HEK293 (cell line): Measurements from ENCODE around the gene RBM46.

Experiments
- MYNN ChIP-seq: fragments of 450-650 bp; formaldehyde crosslinking; IDR thresholded peaks from 2 replicates; pipeline ENCODE4 v1.5.1; 2016; ENCODE audit warnings: missing biosample characterization, missing genetic modification characterization, borderline replicate concordance
- YY1 ChIP-seq: fragments of 450-650 bp; formaldehyde crosslinking; IDR thresholded peaks from 2 replicates; pipeline ENCODE4 v1.5.1; 2018; ENCODE audit warnings: missing biosample characterization, missing genetic modification characterization
- ZBTB7A ChIP-seq: fragments of 450-650 bp; formaldehyde crosslinking; IDR thresholded peaks from 2 replicates; pipeline ENCODE4 v1.5.1; 2016; ENCODE audit warnings: low read depth, missing biosample characterization, missing genetic modification characterization
- ZNF146 ChIP-seq: fragments of 450-650 bp; formaldehyde crosslinking; IDR thresholded peaks from 2 replicates; pipeline ENCODE4 v1.5.1; 2016; ENCODE audit warnings: missing biosample characterization, missing genetic modification characterization
- ZNF398 ChIP-seq: fragments of 450-650 bp; formaldehyde crosslinking; IDR thresholded peaks from 2 replicates; pipeline ENCODE4 v1.5.1; 2017; ENCODE audit warnings: missing biosample characterization, missing genetic modification characterization
- TF ChIP-seq, protein P1 (sequence below): fragments of 450-650 bp; formaldehyde crosslinking; IDR thresholded peaks from 2 replicates; pipeline ENCODE4 v1.5.1; 2016; ENCODE audit warnings: missing biosample characterization, missing genetic modification characterization

DNA sequence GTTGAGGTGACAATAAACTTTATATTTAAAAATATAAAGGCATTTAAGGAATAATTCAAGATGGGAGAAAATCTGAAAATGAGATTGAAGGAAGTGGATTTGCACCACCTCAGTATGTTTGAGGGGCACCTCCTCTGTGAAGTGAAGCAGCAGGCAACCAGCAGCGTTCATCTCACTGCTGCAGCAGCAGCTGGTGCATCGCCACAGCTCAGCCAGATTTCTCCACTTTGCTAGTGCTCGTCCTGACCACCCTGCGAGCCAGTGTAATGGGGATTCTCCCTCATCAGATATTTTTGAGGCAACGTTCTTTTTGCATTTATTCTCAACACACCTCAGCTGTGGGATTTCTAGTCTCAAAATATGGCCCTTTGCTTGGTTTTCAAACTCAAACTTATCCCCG, 23.4 kb upstream of the RBM46 start:
- TF ChIP-seq, protein P1, sequence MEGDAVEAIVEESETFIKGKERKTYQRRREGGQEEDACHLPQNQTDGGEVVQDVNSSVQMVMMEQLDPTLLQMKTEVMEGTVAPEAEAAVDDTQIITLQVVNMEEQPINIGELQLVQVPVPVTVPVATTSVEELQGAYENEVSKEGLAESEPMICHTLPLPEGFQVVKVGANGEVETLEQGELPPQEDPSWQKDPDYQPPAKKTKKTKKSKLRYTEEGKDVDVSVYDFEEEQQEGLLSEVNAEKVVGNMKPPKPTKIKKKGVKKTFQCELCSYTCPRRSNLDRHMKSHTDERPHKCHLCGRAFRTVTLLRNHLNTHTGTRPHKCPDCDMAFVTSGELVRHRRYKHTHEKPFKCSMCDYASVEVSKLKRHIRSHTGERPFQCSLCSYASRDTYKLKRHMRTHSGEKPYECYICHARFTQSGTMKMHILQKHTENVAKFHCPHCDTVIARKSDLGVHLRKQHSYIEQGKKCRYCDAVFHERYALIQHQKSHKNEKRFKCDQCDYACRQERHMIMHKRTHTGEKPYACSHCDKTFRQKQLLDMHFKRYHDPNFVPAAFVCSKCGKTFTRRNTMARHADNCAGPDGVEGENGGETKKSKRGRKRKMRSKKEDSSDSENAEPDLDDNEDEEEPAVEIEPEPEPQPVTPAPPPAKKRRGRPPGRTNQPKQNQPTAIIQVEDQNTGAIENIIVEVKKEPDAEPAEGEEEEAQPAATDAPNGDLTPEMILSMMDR (tag by site-specific recombination): no peak
- TF ChIP-seq YY1 (tag by site-specific recombination): no peak
- no peak for TF ChIP-seq ZNF146
- TF ChIP-seq ZNF398 (tag by site-specific recombination): no peak
- TF ChIP-seq ZBTB7A (tag by site-specific recombination): no peak
- no peak for TF ChIP-seq MYNN (tag by site-specific recombination)
